Measurements from ENCODE around the gene REST. TPM values are rescaled to one million over a fixed set of nuclear protein-coding genes. Genes with fewer than 3 reads are reported as not detected.

Gene REST
- total and polyA plus RNA-seq, 2 donors (not counting 3 experiments of a cell fraction or from before 2014, with no cell fraction given), result 7.0 to 45.9 TPM

GRCh38 chr4:56870946-56871345 lies 36.8 kb upstream of the REST start:
- DNase-seq (ENCODE audit: low read depth, low spot score), result no peak
- Histone ChIP-seq H3K9me1 (replicated peaks; ENCODE audit: control insufficient read depth, extremely low read depth, insufficient read depth, low read length) (no peaks in the 10 kb centered on the region), H3K9me3 (replicated peaks; ENCODE audit: control insufficient read depth, insufficient read depth, low read length) (no peaks in the 10 kb centered on the region), H3K9ac (replicated peaks; ENCODE audit: extremely low read depth, insufficient read depth, low read length) (no peak overlapping the region), H3K4me2 (ENCODE audit: insufficient read depth, low read length) (no peak overlapping the region), H2AFZ (ENCODE audit: low read depth, low read length) (no peak overlapping the region), H3K79me2 (ENCODE audit: control insufficient read depth, insufficient read depth, low read length) (no peaks in the 10 kb centered on the region), H3K27ac (ENCODE audit: insufficient read depth, low read depth, low read length) (no peak overlapping the region), H3K4me3 (replicated peaks in 1 of 3; ENCODE audit: insufficient read depth in 1 of 3, low read depth in 1 of 3, low read length in 3 of 3) (no peak overlapping the region), H3K36me3 (ENCODE audit: control insufficient read depth in 2 of 2, extremely low read depth in 1 of 2, insufficient read depth in 2 of 2, low read length in 2 of 2) (no peaks in the 10 kb centered on the region), H3K4me1 (ENCODE audit: control insufficient read depth, extremely low read depth, insufficient read depth, low read length) (no peaks in the 10 kb centered on the region), H3K27me3 (ENCODE audit: control insufficient read depth in 2 of 2, insufficient read depth in 2 of 2, low read length in 2 of 2) (peaks cover 0 to 4% of the 10 kb centered on the region in 2 experiments), H4K20me1 (replicated peaks; ENCODE audit: control insufficient read depth, extremely low read depth, insufficient read depth, low read length) (no peaks in the 10 kb centered on the region)
- no peak for FAIRE-seq
- intact Hi-C loops (cut with micrococcal nuclease) (no loop called here), dilution Hi-C loops (cut with MboI; ENCODE audit: extremely low pct_ligation_motif_present, low sequenced_read_pairs) (no loop called here)
- no peak for TF ChIP-seq MAX (IDR thresholded peaks at IDR 0.05; ENCODE audit: insufficient read depth, insufficient read length)
- TF ChIP-seq MYC (IDR thresholded peaks at IDR 0.05; ENCODE audit: low read depth, low read length), result no peak
- no peak for TF ChIP-seq JUN (IDR thresholded peaks at IDR 0.05; ENCODE audit: borderline replicate concordance, insufficient read depth, insufficient read length, low read depth)
- no peak for TF ChIP-seq POLR2AphosphoS5 (IDR thresholded peaks at IDR 0.05; ENCODE audit: insufficient read depth, low read depth, low read length)
- CTCF ChIA-PET, result interaction anchor here (0.6 kb wide), 1 partner anchor 9 kb away, joined by 3 read pairs; no protein-coding TSS in a partner anchor
- POLR2A ChIA-PET, result no interaction called here
- no TSS peak for BruUV-seq (replicated peaks)

- no peak overlapping the region for H3K9ac ChIP-seq (replicated peaks; ENCODE audit: extremely low read depth, insufficient read depth, low read length)
- FAIRE-seq (no peak), DNase-seq (ENCODE audit: low read depth, low spot score) (no peak)
- no peak overlapping the region for H3K4me3 ChIP-seq (replicated peaks in 1 of 3; ENCODE audit: insufficient read depth in 1 of 3, low read depth in 1 of 3, low read length in 3 of 3)
- no peaks in the 10 kb centered on the region for H3K4me1 ChIP-seq (ENCODE audit: control insufficient read depth, extremely low read depth, insufficient read depth, low read length)
- no peaks in the 10 kb centered on the region for H3K36me3 ChIP-seq (ENCODE audit: control insufficient read depth in 2 of 2, extremely low read depth in 1 of 2, insufficient read depth in 2 of 2, low read length in 2 of 2)
- no peaks in the 10 kb centered on the region for H4K20me1 ChIP-seq (replicated peaks; ENCODE audit: control insufficient read depth, extremely low read depth, insufficient read depth, low read length)
- intact Hi-C loops (cut with micrococcal nuclease), result no loop called here
- H3K27me3 ChIP-seq (ENCODE audit: control insufficient read depth in 2 of 2, insufficient read depth in 2 of 2, low read length in 2 of 2), result peaks cover 0 to 4% of the 10 kb centered on the region in 2 experiments
- dilution Hi-C loops (cut with MboI; ENCODE audit: extremely low pct_ligation_motif_present, low sequenced_read_pairs), result no loop called here
- no peaks in the 10 kb centered on the region for H3K9me3 ChIP-seq (replicated peaks; ENCODE audit: control insufficient read depth, insufficient read depth, low read length)
- no peaks in the 10 kb centered on the region for H3K9me1 ChIP-seq (replicated peaks; ENCODE audit: control insufficient read depth, extremely low read depth, insufficient read depth, low read length)
- H3K27ac ChIP-seq (ENCODE audit: insufficient read depth, low read depth, low read length), result no peak overlapping the region
- TF ChIP-seq JUN (IDR thresholded peaks at IDR 0.05; ENCODE audit: borderline replicate concordance, insufficient read depth, insufficient read length, low read depth) (no peak), EZH2 (IDR thresholded peaks at IDR 0.05; ENCODE audit: borderline replicate concordance, low read depth, low read length, severe bottlenecking) (no peak), GATA2 (IDR thresholded peaks at IDR 0.05; ENCODE audit: insufficient read depth, insufficient read length, low read depth, low read length) (no peak), POLR2A (IDR thresholded peaks at IDR 0.05; ENCODE audit: low read depth, low read length) (no peak), MYC (IDR thresholded peaks at IDR 0.05; ENCODE audit: low read depth, low read length) (no peak), MAX (IDR thresholded peaks at IDR 0.05; ENCODE audit: insufficient read depth, insufficient read length) (no peak), POLR2AphosphoS5 (IDR thresholded peaks at IDR 0.05; ENCODE audit: insufficient read depth, low read depth, low read length) (no peak), FOS (IDR thresholded peaks at IDR 0.05; ENCODE audit: borderline replicate concordance, insufficient read depth, low read length) (no peak), CTCF (IDR thresholded peaks at IDR 0.05; ENCODE audit: extremely low read depth in 1 of 2, insufficient read depth in 1 of 2, low read depth in 1 of 2, low read length in 2 of 2) (no peak)
- H2AFZ ChIP-seq (ENCODE audit: low read depth, low read length), result no peak overlapping the region
- ChIA-PET CTCF (interaction anchor here (0.6 kb wide), 1 partner anchor 8 kb away, joined by 3 read pairs; no protein-coding TSS in a partner anchor), POLR2A (no interaction called here)
- BruUV-seq (replicated peaks), result no TSS peak
- no peaks in the 10 kb centered on the region for H3K79me2 ChIP-seq (ENCODE audit: control insufficient read depth, insufficient read depth, low read length)
- no peak overlapping the region for H3K4me2 ChIP-seq (ENCODE audit: insufficient read depth, low read length)
Measured at GRCh38 chr4:56871371-56871866, 36.3 kb upstream of the REST start.

All from endothelial cell of umbilical vein (primary cell).